ENCODE results near the gene ADAR. TPM values are rescaled to one million over a fixed set of nuclear protein-coding genes. Genes with fewer than 3 reads are reported as not detected.

The ADAR gene
- total RNA-seq, 4 donors from 2014 or later: 67.9 to 139 (median 100) TPM

DNA sequence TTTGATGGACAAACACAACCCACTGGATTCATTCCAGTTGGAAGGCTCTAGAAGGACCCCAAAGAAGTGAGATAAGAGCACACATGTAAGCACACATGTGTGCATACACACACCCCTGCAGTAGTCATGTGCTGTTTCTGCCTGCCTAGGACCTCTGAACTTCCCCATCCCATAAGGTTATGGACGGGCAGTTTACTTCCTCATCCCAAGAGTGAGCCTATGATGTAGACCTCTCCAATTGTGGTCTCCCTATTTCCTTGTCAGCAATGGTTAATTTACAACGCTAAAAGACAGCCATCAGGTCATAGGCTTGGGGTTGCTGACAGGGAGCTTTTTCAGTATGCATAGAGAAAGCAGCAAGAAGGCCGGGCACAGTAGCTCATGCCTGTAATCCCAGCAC is 15.4 kb upstream of the ADAR start:
- TF ChIP-seq, protein P1, sequence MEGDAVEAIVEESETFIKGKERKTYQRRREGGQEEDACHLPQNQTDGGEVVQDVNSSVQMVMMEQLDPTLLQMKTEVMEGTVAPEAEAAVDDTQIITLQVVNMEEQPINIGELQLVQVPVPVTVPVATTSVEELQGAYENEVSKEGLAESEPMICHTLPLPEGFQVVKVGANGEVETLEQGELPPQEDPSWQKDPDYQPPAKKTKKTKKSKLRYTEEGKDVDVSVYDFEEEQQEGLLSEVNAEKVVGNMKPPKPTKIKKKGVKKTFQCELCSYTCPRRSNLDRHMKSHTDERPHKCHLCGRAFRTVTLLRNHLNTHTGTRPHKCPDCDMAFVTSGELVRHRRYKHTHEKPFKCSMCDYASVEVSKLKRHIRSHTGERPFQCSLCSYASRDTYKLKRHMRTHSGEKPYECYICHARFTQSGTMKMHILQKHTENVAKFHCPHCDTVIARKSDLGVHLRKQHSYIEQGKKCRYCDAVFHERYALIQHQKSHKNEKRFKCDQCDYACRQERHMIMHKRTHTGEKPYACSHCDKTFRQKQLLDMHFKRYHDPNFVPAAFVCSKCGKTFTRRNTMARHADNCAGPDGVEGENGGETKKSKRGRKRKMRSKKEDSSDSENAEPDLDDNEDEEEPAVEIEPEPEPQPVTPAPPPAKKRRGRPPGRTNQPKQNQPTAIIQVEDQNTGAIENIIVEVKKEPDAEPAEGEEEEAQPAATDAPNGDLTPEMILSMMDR (IDR thresholded peaks at IDR 0.05): no peak
- ATAC-seq (ENCODE audit: low FRiP score): no peak

DNA sequence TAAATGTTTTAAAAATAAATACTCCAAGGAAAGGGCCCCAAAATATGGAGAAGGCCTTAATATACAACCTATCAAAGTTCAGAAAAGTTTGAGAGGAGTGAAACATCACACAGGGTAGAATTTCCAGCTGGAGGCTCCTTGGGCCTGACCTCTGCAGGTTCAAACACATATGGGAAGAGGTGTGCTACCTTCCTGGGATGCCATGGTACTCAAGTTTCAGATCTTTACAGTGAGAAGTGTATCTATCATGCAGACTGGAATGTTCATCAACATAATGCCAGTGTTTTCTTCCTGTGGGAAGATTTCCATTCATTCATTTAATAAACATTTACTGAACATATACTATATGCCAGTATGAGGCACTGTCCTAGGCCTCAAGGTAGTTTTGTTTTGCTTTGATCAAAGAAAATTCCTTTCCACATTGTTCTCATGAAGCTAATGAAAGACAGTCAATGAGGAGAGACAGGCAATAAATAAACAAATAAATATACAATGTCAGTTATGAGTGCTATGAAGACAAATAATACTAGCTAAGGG is 14.6 kb upstream of the ADAR start:
- DNase-seq (ENCODE audit: low spot score): no peak
- TF ChIP-seq, protein P1 (IDR thresholded peaks at IDR 0.05): no peak
- no peak for ATAC-seq (ENCODE audit: low FRiP score)

More for the DNA sequence above, 15.4 kb upstream of the ADAR start:
- DNase-seq (ENCODE audit: low spot score): no peak

DNA sequence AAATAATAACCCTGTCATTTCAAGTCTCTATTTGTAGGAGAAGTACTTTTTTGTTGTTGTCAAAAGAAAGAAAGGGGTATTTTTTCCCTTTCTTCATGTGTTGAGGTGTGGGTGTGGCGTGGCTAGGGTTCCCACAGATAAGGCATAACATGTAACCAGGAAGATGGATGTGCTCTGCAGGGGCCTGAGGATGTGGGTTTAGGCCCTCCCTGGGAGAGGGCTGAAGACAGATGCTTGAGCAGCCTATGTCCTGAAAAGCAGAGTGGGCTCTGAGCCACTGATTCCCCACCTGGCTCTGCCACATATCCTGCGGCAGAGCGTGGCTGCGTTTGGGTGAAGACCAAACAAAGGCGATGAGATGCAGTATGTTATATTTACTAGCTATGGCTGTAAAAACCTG is 13.9 kb upstream of the ADAR start:
- ATAC-seq (ENCODE audit: low FRiP score) (no peak), DNase-seq (ENCODE audit: low spot score) (no peak)
- TF ChIP-seq, protein P1 (IDR thresholded peaks at IDR 0.05): no peak

DNA sequence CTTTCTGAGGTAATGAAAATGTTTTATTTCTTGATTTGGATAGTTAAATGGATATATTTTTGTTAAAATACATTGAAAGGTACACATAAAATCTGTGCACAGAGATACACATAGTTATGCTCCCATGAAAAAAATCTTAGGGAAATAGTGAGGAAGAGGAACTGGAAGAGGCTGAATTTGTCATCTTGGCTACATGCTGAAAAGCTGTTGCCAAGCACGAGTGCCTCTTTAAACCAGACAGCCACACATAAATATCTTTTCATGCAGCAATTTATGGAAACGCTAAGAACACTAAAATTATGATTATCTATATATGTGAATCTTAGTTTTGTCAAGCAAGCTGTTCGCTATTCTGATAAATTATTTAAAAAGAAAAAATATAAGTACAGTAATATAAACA is 12.8 kb upstream of the ADAR start:
- ATAC-seq (ENCODE audit: low FRiP score): no peak

DNA sequence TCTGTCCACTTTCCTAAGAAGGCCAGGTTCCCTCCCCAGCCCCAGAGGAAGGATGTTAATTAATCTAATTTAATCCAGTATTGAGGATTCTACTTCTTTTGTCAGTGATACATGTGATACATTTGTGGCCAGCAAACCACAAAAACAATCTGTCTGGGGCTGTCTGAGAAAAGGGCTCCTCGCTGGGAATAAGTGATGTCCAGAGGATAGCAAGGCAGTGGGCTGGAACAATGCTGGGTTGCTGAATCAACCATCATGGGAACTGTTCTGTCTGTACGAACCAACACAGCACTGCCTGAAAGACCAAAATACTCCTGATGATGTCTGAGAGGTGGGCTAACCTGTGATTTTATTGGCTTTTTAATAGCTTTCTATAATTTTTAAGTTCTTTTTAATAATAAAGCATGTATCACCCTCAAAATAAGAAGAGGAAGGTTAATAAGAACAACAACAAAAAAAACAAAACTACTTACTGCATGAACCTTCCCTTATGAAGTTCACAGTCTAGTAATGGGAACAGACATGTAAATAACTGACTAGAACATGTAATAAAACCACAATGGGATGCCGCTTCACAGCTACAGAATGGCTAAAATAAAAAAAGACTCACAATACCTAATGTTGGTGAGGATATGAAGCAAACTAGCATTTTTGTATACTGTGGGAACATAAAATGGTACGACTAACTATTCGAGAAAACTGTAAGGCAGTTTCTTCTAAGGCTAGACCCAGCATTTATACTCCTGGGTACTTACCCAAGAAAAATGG is 11.4 kb upstream of the ADAR start:
- ATAC-seq (ENCODE audit: low FRiP score) (no peak), DNase-seq (ENCODE audit: low spot score) (no peak)
- TF ChIP-seq, protein P1 (IDR thresholded peaks at IDR 0.05): no peak

More for the DNA sequence above, 12.8 kb upstream of the ADAR start:
- TF ChIP-seq, protein P1 (IDR thresholded peaks at IDR 0.05): no peak
- DNase-seq (ENCODE audit: low spot score): no peak

DNA sequence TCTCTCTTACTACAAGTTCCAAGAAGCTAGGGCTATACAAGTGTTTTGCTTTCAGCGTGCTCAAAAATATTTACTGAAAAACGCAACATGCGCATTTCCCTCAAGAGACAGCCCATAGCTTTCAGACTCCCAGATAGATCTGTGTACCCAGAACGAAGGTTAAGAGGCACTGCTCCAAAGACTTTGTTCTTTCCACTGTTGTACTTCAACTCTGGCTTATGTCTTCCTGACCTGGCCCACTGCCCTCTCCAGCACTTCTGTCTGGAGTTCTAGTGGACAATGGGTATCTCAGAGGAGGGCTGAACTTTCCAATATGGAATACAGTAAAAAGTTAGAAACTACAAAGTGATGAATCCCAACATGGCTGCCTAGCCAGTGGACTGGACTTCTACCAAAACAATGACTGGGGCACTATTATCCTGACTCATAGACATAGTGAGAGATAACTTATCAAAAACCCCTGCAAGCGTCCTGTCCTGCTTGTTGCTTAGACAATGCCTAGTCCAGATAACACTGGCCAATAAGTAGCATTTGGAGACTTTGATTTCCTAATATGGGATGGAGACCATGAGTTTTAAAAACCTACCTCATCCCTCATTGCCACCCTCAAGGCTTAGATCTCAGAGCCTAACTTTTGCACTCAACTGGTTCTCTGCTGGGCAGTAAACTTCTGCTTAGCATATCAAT is 8.8 kb upstream of the ADAR start:
- no peak for DNase-seq (ENCODE audit: low spot score)

More for the DNA sequence above, 8.8 kb upstream of the ADAR start:
- no peak for ATAC-seq (ENCODE audit: low FRiP score)
- TF ChIP-seq, protein P1 (IDR thresholded peaks at IDR 0.05): no peak

All from omental fat pad (tissue), 4 donors.